HG03571 (cell line): ENCODE data around the gene ANKRD9.
"Not testable (repeated sequence)": the region's sequence is repeated elsewhere in the genome, so short reads cannot be mapped to it uniquely, and the experiment has no call there.

Experiments used
- ATAC-seq: cut with Tn5 transposase; IDR thresholded peaks from one replicate; pipeline ENCODE4 v1.9.1; 2021; ENCODE audit not compliant: unreplicated experiment

ANKRD9 gene

GRCh38 chr14:102509746-102510615, at the start of gene ANKRD9:
Gene ANKRD9 (minus strand): TSS chr14:102509776. CDS start chr14:102507889, 1,887 bp downstream.
- ATAC-seq, result peak; percentile 73

DNA sequence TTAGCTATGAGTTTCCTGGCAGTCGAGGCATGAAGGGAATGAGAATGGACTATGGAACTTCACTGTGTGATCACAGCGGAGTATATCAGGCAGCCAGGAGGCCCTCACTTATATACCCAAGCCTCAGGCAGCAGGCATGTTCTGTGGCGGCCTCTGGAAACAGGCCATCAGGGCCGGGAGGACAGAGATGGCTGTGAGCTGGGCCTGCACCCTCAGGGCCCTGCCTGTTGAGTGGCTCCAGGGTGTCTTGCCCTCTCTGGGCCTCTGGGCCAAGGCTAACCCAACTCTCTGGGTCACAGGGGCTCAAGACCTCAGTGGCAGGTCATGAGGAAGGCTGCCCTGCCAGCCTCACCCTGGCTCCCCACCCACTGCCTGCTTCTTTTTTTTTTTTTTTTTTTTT, 49.0 kb upstream of the ANKRD9 start:
- ATAC-seq, result no peak

GRCh38 chr14:102557434-102558226, 48.1 kb upstream of the ANKRD9 start:
- ATAC-seq, result no peak

DNA sequence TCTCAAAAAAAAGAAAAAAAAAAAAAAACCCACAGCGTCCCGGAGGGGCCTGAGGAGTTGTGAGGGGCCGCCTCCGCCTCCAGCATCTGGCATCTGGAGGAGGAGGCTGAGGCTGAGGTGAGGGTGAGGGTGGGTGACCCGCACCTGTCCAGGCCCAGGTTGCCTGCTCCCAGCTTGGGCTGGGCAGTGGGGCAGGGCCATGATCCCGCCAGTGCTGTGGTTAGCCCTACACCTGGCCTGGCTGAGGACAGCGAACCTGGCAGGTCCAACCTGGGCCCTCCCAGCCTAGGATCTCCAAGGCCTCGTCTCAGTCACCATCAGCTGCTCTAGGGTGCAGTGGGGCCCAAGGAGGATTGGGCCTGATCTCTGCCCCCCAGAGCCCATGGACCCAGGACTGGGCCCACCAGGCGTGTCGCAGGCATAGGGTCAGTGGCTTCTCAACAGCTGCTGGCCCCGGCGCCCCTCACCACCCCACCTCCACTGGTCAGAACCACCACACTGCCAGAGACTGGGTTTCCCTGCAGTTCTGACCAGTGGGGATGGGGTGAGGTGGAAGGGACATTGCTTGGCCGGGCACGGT, 46.6 kb upstream of the ANKRD9 start:
- ATAC-seq, result no peak

DNA sequence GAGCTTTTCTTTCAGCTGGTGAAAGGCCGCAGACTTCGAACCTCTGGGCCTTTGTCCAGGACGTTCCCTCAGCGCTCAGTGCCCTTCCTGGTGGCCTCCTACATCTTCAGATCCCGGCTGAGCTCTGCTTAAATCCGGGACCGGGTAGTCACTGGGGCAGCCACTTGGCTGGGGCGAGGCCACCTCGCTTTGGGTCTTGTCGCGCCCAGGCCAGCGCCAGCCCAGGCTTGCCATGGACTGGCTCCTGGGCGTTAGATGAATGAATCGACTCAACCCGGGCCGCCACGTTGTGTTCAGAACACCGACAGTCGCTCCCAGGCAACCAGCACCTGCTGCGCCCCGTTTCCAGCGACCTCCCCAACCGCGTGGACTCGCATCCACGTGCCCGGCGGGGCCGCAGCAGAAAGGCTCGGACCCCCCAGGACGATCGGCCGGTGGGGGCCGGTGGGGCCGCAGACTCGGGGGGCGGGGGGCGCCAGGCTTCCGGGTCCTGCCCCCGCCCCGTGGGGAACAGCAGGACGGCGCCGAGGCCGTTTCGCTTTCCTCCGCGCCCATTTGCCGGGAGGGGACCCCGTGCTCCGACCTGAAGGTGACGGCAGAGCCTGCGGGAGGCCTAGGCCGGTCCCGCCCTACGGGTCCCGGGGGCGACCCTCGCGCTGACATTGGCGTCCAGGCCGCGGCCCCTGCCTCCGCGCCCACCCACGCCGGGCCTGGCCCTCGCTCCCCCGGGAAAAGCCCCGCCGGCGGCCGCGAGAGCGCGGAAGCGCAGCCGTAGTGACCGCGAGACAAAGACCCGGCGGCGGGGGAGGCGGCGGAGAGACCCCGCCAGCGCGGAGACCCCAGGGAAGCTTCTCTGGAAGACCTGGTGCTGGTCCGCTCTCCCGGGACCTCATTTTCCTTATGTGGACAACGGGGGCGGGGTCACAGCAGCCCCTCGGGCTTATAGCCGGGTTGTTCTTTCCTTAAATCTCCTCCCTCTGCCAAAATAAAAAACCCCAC, 45.5 kb upstream of the ANKRD9 start:
- no peak for ATAC-seq

DNA sequence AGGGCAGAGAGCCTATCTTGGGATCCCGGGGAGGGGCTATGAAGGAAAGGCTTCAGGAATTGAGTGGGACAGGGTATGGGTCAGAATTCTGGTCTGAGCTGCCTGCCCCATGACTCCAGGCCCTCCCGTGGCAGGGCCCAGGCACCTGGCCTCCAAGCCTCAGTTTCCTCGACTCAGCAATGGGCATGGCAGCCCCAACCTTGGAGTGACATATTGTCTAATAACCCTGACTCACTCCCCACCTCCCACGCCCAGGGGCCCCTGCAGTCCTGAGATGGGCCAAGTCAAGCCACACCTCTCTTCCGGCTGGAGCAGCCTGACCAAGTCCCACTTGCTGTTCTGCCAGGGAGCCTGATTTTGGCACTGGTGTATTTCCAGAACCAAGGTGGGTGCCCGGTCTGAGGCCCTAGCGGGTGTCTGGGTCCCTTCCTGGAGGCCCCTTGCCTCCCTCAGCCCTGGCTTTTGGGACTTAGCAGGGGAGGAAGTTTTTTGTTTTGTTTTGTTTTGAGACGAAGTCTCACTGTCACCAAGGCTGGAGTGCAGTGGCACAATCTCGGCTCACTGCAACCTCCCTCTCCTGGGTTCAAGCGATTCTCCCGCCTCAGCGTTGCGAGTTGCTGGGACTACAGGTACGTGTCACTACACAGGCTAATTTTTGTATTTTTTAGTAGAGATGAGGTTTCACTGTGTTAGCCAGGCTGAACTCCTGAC, 42.6 kb upstream of the ANKRD9 start:
- no peak for ATAC-seq

DNA sequence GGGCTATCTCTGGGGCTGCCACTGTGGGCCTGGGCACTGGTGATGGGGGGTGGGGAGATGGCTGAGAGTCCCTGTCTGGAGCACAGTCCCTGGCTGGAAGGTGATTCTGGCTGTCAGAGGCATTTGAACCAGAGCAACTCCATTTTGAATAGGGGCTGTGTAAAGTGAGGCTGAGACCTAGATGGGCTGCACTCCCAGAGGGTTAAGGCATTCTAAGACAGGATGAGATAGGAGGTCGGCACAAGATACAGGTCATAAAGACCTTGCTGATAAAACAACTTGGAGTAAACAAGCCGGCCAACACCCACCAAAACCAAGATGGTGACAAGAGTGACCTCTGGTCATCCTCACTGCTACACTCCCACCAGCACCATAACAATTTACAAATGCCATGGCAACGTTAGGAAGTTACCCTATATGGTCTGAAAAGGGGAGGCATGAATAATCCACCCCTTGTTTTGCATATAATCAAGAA, 41.4 kb upstream of the ANKRD9 start:
- ATAC-seq, result not testable (repeated sequence)

GRCh38 chr14:102548616-102549240, 39.2 kb upstream of the ANKRD9 start:
- no peak for ATAC-seq

DNA sequence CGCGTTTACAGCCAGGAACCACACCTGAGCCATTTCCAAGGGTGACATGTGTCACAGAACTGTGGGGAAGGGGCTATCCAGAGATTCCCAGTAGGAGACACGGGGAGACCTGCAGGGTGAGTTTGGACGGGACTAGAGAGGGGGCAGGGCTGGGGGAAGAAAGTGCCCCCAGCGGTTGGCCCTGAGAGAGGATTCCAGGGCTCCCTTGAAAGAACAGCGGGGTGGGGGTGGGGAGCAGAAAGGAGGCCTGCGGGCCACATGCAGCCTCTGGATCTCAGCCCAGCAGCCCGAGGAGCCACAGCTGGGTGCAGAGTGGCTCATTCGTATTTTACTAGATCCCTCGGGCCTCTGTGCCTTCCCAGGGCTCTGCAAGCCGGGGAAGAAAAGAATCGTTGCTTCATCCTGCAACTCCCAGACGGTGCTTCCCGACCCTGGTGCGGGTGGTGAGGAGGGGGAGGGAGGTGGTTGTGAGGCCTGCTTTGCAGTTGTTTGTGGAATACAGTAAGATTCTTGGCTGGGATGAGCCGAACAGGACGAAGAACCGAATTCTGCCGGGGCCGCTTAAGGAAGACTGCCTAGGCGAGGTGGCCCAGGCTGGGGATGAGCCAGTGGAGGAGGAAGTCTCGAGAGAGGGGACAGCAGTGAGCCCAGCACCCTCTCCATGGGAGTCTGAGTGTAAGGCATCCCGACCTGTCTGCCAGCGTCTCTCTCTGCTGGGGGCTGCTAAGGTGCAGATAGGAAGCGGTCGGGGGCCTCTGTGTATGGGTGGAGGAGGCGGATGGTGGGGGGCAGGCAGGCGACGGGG, 36.1 kb upstream of the ANKRD9 start:
- ATAC-seq, result no peak

DNA sequence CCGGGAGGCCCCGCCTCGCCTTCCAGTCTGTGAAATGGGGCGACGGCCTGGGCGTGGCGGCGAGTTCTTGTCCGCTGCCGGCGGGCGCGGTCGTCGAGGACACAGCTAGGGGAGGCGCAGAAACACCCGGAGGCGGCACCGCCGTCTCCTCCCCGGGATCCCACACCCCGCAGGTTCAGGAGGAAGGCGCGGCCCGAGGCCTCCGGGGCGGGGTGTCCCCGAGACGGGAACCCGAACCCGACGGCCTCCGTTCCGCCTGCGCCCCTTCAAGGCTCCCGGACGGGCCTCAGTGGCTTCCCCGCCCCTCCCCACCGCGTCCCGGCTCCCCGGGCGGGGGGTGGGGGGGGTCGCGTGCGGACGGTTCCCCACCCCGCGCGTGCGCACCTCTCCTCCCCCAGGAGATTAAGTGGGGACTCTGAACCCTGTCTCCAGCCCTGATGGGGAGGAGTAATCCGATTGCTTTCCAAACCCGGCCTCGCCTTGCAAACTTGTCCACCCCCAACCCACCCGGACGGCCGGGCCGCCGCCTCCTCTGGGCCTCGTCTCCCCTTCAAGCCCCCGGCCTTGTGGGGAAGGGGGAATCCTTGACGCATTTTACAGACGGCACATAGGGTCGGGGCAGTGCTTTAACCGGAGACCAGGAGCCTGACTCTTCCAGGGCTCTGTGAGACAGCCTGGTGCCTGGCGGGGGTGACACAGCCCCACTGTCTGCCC, 35.3 kb upstream of the ANKRD9 start:
- no peak for ATAC-seq

DNA sequence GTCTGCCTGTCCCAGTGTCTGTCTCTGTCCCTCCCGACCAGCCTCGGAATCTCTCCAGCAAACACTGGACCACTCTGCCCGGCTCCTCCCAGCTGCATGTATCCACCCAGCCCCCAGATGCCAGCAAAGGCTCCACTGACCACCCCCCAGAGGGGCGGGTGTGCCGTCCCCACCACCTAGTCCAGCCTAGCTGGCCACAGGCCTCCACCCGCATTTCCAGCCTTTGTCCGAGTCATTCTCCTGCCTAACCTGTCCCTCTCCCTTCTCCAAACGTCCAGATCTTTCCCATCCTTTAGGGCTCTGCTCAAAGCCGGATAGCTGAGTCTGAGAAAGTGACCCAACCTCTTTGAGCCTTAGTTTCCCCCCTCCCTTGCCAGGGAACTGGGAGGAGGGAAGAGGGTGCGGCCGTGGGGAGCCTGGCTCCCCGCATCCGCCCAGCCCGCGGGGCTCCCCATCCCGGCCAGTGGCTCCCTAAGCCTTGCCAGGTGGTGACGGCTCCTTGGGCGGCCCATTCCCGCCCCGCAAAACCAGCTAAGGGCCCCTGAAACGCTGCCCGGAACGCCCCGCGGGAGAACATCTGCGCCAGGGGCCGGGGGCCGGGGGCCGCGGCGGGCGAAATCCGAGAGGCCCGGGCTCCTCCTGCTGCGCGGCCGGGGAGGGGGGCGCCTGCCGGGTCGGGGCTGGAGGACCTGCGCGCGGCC, 34.6 kb upstream of the ANKRD9 start:
- no peak for ATAC-seq

DNA sequence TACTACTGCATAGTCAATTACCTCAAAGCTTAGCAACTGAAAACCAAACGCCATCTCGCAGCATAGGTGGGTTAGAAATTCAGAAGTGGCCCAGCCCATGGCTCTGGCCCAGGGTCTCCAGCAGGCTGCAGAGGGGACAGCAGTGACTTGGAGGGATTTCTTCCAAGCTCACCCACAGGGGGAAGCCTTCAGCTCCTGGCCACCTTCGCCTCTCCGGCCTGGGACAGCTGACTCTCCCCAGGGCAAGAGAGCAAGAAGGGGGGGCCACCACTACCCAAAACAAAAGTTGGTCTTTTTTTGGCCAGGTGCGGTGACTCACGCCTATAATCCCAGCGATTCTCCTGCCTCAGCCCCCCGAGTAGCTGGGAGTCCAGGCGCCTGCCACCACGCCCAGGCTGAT, 32.2 kb upstream of the ANKRD9 start:
- ATAC-seq, result no peak

GRCh38 chr14:102541029-102541491, 31.5 kb upstream of the ANKRD9 start:
- not testable (repeated sequence) for ATAC-seq

DNA sequence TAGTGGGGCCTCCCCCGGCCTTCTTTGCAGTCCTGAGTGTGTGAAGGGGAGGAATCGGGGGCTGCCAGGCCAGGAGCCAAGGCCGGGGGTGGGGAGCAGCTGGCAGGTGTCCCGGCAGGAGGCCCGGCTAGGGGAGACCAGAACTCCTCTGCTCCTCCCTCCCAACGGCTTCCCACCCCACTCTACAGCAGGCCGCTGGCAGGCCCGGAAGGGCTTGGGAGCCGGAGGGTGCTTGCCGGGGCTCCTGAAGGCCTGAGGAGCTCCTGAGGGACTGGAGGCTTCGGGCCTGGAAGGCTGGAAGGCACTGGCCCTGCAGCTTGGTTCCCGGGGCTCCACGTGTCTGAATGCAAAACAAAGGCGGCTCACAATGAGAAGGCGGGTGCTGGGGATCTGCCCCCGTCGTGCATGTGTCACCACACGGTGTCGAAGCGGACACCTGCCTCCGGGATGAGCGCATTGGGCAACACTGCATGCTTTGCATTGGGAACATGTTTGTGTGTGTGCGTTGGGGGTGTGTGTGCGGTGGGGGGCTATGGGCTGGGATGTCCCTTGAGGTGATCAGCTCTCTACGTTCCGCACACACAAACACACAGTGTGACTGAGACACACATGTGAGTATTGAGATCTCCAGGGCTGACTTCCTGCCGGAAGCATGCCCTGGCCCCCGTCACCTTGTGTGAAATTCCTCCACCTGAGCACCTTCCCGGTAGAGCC, 30.9 kb upstream of the ANKRD9 start:
- no peak for ATAC-seq

GRCh38 chr14:102539544-102540314, 30.2 kb upstream of the ANKRD9 start:
- no peak for ATAC-seq
